HG02852 (cell line): Measurements from ENCODE around the gene RHEBL1.

Experiments used
- ATAC-seq: cut with Tn5 transposase; IDR thresholded peaks from one replicate; pipeline ENCODE4 v1.9.1; 2021; ENCODE audit warnings: mild to moderate bottlenecking, moderate library complexity; ENCODE audit not compliant: unreplicated experiment

Gene RHEBL1

GRCh38 chr12:49069507-49070346 is at the start of gene RHEBL1:
RHEBL1 (minus strand) TSS chr12:49069979; CDS start chr12:49069785, 194 bp downstream.
- ATAC-seq = peak; percentile 99

GRCh38 chr12:49111206-49111605 is 41.4 kb upstream of the RHEBL1 start:
- peak; percentile 5 for ATAC-seq

GRCh38 chr12:49110464-49111155 is 40.8 kb upstream of the RHEBL1 start, which contains the start of gene LMBR1L:
LMBR1L (minus strand) TSS chr12:49110847; CDS start chr12:49110555, 292 bp downstream.
- peak; percentile 98 for ATAC-seq

- ATAC-seq = no peak
These were observed 40.1 kb upstream of the RHEBL1 start for GRCh38 chr12:49109641-49110463.

- no peak for ATAC-seq
These were observed 39.2 kb upstream of the RHEBL1 start for GRCh38 chr12:49108958-49109404.

- ATAC-seq = no peak
These were observed 35.8 kb upstream of the RHEBL1 start for GRCh38 chr12:49105504-49106084.

- ATAC-seq = no peak
These were observed 35.0 kb upstream of the RHEBL1 start for GRCh38 chr12:49104822-49105221.

GRCh38 chr12:49100380-49100779 is 30.6 kb upstream of the RHEBL1 start:
- no peak for ATAC-seq

- no peak for ATAC-seq
These were observed 28.9 kb upstream of the RHEBL1 start for GRCh38 chr12:49098703-49099102.

- ATAC-seq = no peak
These were observed 28.3 kb upstream of the RHEBL1 start for GRCh38 chr12:49098035-49098451.

GRCh38 chr12:49097381-49097780 is 27.6 kb upstream of the RHEBL1 start:
- ATAC-seq = no peak

- ATAC-seq = no peak
These were observed 25.2 kb upstream of the RHEBL1 start for GRCh38 chr12:49094975-49095365.

- ATAC-seq = no peak
These were observed 24.6 kb upstream of the RHEBL1 start, which contains the start of gene DHH for GRCh38 chr12:49094160-49094974. DHH (minus strand) TSS chr12:49094801; CDS start chr12:49094512, 289 bp downstream.

GRCh38 chr12:49093792-49094159 is 24.0 kb upstream of the RHEBL1 start:
- no peak for ATAC-seq

GRCh38 chr12:49092816-49093406 is 23.1 kb upstream of the RHEBL1 start:
- ATAC-seq = no peak

GRCh38 chr12:49092086-49092815 is 22.5 kb upstream of the RHEBL1 start:
- ATAC-seq = no peak

- no peak for ATAC-seq
These were observed 22.0 kb upstream of the RHEBL1 start for GRCh38 chr12:49091836-49092085.

GRCh38 chr12:49091056-49091835 is 21.5 kb upstream of the RHEBL1 start:
- ATAC-seq = no peak
